Neutrophil (primary cell): ENCODE results near the gene LPP.

Experiments
- H3K27ac ChIP-seq: fragments of 200-600 bp; sonication (generic); 2 replicates; pipeline ENCODE4 v1.5.1; 2016; ENCODE audit warnings: mild to moderate bottlenecking, moderate library complexity
- H3K27me3 ChIP-seq: fragments of 200-600 bp; sonication (generic); 2 replicates; pipeline ENCODE4 v1.6.0; 2016; ENCODE audit warnings: mild to moderate bottlenecking
- H3K36me3 ChIP-seq: fragments of 200-600 bp; sonication (generic); 2 replicates; pipeline ENCODE4 v1.5.1; 2017
- H3K4me1 ChIP-seq, 2 experiments: fragments of 200-600 bp in 1 of 2; sonication (generic) in 1 of 2; 1 replicate in 1 of 2; 2 replicates in 1 of 2; pipeline versions ENCODE4 v1.5.1 to v1.6.1; 2013 to 2016; ENCODE audit warnings: low read depth in 1 of 2, low read length in 1 of 2, mild to moderate bottlenecking in 1 of 2, moderate library complexity in 1 of 2; ENCODE audit not compliant: control insufficient read depth in 1 of 2, insufficient read depth in 1 of 2
- H3K4me3 ChIP-seq, 2 experiments: fragments of 200-600 bp in 1 of 2; sonication (generic) in 1 of 2; 1 replicate in 1 of 2; 2 replicates in 1 of 2; pipeline ENCODE4 v1.5.1; 2013 to 2016; ENCODE audit warnings: low read depth in 1 of 2, low read length in 1 of 2, mild to moderate bottlenecking in 1 of 2, moderate library complexity in 1 of 2
- H3K9me3 ChIP-seq: fragments of 200-600 bp; sonication (generic); 2 replicates; pipeline ENCODE4 v1.5.1; 2016
- CTCF ChIP-seq: fragments of 200-600 bp; sonication (generic); IDR thresholded peaks from 2 replicates; pipeline ENCODE4 v1.5.1; 2016; ENCODE audit warnings: antibody characterized with exemption

LPP gene

DNA sequence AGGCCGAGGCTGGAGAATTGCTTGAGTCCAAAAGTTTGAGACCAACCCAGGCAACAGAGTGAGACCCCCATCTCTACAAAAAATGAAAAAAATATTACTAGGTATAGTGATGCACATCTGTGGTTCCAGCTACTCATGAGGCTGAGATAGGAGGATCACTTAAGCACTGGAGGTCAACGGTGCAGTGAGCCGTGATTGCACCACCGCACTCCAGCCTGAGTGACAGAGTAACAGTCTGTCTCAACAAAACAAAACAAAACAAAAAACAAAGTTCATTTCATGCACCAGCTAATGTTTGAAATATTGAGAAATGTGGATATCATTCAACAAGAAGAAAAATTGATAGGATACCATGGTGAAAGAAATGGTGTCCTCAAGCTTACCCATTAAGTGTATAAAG lies 567.4 kb downstream of the LPP start:
- H3K27me3 ChIP-seq = no peaks in the 10 kb centered on the region
- no peak for TF ChIP-seq CTCF
- no peak overlapping the region for H3K27ac ChIP-seq
- no peaks in the 10 kb centered on the region for H3K9me3 ChIP-seq
- no peak overlapping the region for H3K4me3 ChIP-seq
- H3K4me1 ChIP-seq = no peaks in the 10 kb centered on the region
- no peaks in the 10 kb centered on the region for H3K36me3 ChIP-seq

DNA sequence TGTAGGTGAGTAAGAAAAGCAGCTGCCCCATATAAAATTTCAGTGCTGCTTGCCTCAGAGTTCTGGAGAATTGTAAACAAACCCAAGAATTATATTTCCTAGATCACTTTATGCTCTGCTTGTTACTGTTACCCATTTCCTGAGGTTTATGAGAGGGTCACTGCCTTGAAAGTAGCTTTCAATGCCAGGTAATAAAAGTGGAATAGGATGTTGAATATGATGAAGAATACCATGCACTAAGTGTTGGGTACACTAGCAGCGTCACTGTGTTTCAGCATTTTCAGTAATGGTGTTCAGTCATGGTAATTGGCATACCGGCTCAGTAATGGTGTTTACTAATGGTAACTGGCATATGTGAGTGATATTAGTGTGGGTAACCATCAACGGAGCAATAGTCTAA lies 568.0 kb downstream of the LPP start:
- Histone ChIP-seq H3K36me3 (no peaks in the 10 kb centered on the region), H3K27ac (no peak overlapping the region), H3K4me3 (no peak overlapping the region), H3K4me1 (no peaks in the 10 kb centered on the region), H3K9me3 (no peaks in the 10 kb centered on the region), H3K27me3 (no peaks in the 10 kb centered on the region)
- no peak for TF ChIP-seq CTCF

GRCh38 chr3:188722963-188723362 lies 569.0 kb downstream of the LPP start:
- no peaks in the 10 kb centered on the region for H3K36me3 ChIP-seq
- no peak overlapping the region for H3K27ac ChIP-seq
- H3K4me1 ChIP-seq = no peaks in the 10 kb centered on the region
- no peaks in the 10 kb centered on the region for H3K9me3 ChIP-seq
- no peaks in the 10 kb centered on the region for H3K27me3 ChIP-seq
- H3K4me3 ChIP-seq = no peak overlapping the region
- no peak for TF ChIP-seq CTCF

DNA sequence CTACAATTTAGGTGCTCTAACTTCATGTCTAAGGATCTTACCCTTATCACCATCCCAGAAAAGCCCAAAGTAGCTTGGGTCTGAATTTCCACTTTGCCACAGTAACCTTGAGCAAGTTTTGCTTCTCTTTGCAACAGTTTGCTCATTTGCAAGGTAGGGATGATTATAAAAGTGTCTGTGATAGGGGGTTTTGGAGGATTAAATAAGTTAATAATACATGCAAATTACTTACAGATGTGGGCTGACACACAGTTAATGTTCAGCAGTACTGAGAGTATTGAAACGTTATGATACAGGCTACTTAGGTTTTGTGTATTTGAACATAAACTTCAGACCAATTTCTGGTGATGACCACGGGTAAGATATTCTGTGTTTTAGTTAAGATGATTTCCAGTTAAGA lies 573.1 kb downstream of the LPP start:
- no peak for TF ChIP-seq CTCF
- peaks cover 0 to 3% of the 10 kb centered on the region in 2 experiments for H3K4me1 ChIP-seq
- no peaks in the 10 kb centered on the region for H3K36me3 ChIP-seq
- H3K27me3 ChIP-seq = no peaks in the 10 kb centered on the region
- no peak overlapping the region for H3K27ac ChIP-seq
- no peak overlapping the region for H3K4me3 ChIP-seq
- no peaks in the 10 kb centered on the region for H3K9me3 ChIP-seq

DNA sequence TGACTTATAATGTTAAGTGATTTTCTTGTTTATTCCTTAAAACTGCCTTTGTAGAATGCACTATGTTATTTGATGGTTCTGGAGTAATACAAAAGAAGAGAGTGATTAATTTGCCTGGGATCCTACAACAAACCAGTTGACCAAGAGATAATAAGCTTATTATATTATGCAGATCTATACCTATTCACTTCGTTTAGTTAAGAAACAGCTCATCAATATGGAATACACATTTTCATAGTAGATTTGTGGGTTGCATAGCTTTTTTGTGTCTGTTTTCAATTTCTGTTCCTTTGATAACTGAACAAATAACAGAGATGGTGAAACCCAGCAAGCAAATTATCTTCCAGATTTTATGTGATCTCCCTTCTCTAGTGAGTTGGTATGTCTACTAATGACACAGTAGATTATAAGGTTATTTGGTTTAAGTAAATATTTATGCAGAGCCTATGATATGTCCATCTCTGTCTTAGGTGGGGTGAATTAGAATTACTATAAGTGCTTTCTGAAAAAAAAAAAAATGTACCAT lies 574.5 kb downstream of the LPP start:
- Histone ChIP-seq H3K4me1 (peaks cover 0 to 3% of the 10 kb centered on the region in 2 experiments), H3K36me3 (no peaks in the 10 kb centered on the region), H3K9me3 (no peaks in the 10 kb centered on the region), H3K27ac (no peak overlapping the region), H3K27me3 (no peaks in the 10 kb centered on the region), H3K4me3 (no peak overlapping the region)
- TF ChIP-seq CTCF = no peak

- Histone ChIP-seq H3K4me3 (no peak overlapping the region), H3K9me3 (no peaks in the 10 kb centered on the region), H3K27ac (no peak overlapping the region), H3K27me3 (no peaks in the 10 kb centered on the region), H3K4me1 (peaks cover 0 to 3% of the 10 kb centered on the region in 2 experiments), H3K36me3 (no peaks in the 10 kb centered on the region)
- no peak for TF ChIP-seq CTCF
Measured at GRCh38 chr3:188729422-188729821, 575.5 kb downstream of the LPP start.
